Measurements from ENCODE around the gene LRRC40. TPM values are rescaled to one million over a fixed set of nuclear protein-coding genes. Genes with fewer than 3 reads are reported as not detected.
A peak's percentile ranks its signal among the peaks of the same experiment; 100 is the strongest.

Gene LRRC40
- total RNA-seq, 2 donors from 2014 or later = 8.1 to 14.5 TPM

GRCh38 chr1:70231475-70231874 lies 26.1 kb upstream of the LRRC40 start:
- H3K36me3 ChIP-seq = peaks cover 80% of the 10 kb centered on the region
- TF ChIP-seq CTCF (IDR thresholded peaks at IDR 0.05) = no peak

GRCh38 chr1:70228670-70229069 lies 23.3 kb upstream of the LRRC40 start:
- TF ChIP-seq CTCF (IDR thresholded peaks at IDR 0.05) = no peak
- DNase-seq (ENCODE audit: low spot score) = no peak
- H3K27me3 ChIP-seq = no peaks in the 10 kb centered on the region
- no peak overlapping the region for H3K4me3 ChIP-seq
- H3K9me3 ChIP-seq = no peaks in the 10 kb centered on the region
- H3K4me1 ChIP-seq = peaks cover 0 to 40% of the 10 kb centered on the region in 2 donors
- H3K36me3 ChIP-seq = peaks cover 63% of the 10 kb centered on the region
- no peak overlapping the region for H3K27ac ChIP-seq

More at GRCh38 chr1:70231475-70231874, 26.1 kb upstream of the LRRC40 start:
- Histone ChIP-seq H3K4me1 (peaks cover 0 to 16% of the 10 kb centered on the region in 2 donors), H3K4me3 (no peak overlapping the region), H3K27me3 (no peaks in the 10 kb centered on the region), H3K9me3 (no peaks in the 10 kb centered on the region), H3K27ac (no peak overlapping the region)
- DNase-seq (ENCODE audit: low spot score) = no peak

- H3K9me3 ChIP-seq = no peaks in the 10 kb centered on the region
- TF ChIP-seq CTCF (IDR thresholded peaks at IDR 0.05) = no peak
- H3K36me3 ChIP-seq = peaks cover 53% of the 10 kb centered on the region
- DNase-seq (ENCODE audit: low spot score) = no peak
- no peaks in the 10 kb centered on the region for H3K27me3 ChIP-seq
- peaks cover 0 to 52% of the 10 kb centered on the region in 2 donors for H3K4me1 ChIP-seq
- no peak overlapping the region for H3K4me3 ChIP-seq
- no peak overlapping the region for H3K27ac ChIP-seq
Measured at GRCh38 chr1:70227439-70227838, 22.1 kb upstream of the LRRC40 start.

GRCh38 chr1:70224954-70225353 lies 19.6 kb upstream of the LRRC40 start:
- DNase-seq (ENCODE audit: low spot score) = no peak
- Histone ChIP-seq H3K9me3 (no peaks in the 10 kb centered on the region), H3K27ac (no peak overlapping the region), H3K4me3 (no peak overlapping the region), H3K36me3 (peaks cover 30% of the 10 kb centered on the region), H3K27me3 (no peaks in the 10 kb centered on the region), H3K4me1 (peaks cover 0 to 69% of the 10 kb centered on the region in 2 donors)
- no peak for TF ChIP-seq CTCF (IDR thresholded peaks at IDR 0.05)

- Histone ChIP-seq H3K36me3 (peaks cover 12% of the 10 kb centered on the region), H3K27me3 (no peaks in the 10 kb centered on the region), H3K27ac (peak overlapping the region in 1 of 2 donors; percentile 93), H3K4me1 (peaks cover 0 to 66% of the 10 kb centered on the region in 2 donors), H3K9me3 (no peaks in the 10 kb centered on the region), H3K4me3 (no peak overlapping the region)
- TF ChIP-seq CTCF (IDR thresholded peaks at IDR 0.05) = no peak
- no peak for DNase-seq (ENCODE audit: low spot score)
Measured at GRCh38 chr1:70222716-70223235, 17.4 kb upstream of the LRRC40 start.

Data from right atrium auricular region (tissue), 2 donors.